ENCODE measurements around the gene GAS2L2. TPM values are rescaled to one million over a fixed set of nuclear protein-coding genes. Genes with fewer than 3 reads are reported as not detected.

The GAS2L2 gene
- total RNA-seq, 1 experiment from 2014 or later, result 0.15 TPM

DNA sequence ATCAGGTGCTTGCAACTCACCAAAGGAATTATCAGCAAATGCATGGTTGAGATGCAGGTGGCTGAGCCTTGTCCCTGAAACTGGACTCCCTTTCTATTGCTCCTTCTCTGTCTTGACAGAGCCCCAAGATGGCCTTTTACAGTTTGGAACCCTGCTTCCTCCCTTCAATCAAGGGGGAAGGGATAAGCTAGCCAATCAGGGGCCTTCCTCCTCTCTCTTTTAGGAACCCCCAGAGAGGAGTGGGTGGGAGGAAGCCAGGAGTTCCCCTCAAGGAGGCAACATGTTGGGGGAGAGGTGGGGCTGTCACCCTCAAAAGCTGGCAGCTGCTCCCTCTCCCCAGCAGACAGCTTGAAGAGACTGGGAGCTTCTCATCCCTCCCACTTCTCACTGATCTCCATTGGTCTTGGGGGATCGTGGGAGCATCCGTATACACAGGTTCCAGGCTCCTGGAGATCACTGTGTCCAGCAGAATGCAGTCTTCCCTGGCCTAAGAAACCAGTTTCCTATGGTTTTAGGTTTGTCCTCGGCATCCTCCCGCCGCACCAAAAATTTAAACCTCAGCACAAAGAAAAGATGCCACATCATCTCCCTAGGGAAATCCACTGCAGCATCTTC lies 14.4 kb downstream of the GAS2L2 start:
- Mint-ChIP-seq H3K27ac (no peak overlapping the region), H3K4me1 (peaks cover 4% of the 10 kb centered on the region), H3K9me3 (no peaks in the 10 kb centered on the region), H3K27me3 (ENCODE audit: low read depth) (peaks cover 49% of the 10 kb centered on the region), H3K4me3 (no peak overlapping the region), H3K36me3 (peaks cover 8% of the 10 kb centered on the region; the same call in 1 of the 2 replicates)
- ATAC-seq (no peak), DNase-seq (ENCODE audit: low spot score) (no peak)
- TF ChIP-seq CBFB (CRISPR knock-in tag; IDR thresholded peaks at IDR 0.05; ENCODE audit: low read depth), result no peak
- TF ChIP-seq GABPB1 (CRISPR knock-in tag; IDR thresholded peaks at IDR 0.05), result no peak
- TF ChIP-seq RORB (CRISPR knock-in tag; IDR thresholded peaks at IDR 0.05), result no peak
- TF ChIP-seq ETV6 (CRISPR knock-in tag; IDR thresholded peaks at IDR 0.05), result no peak
- TF ChIP-seq, protein P1, sequence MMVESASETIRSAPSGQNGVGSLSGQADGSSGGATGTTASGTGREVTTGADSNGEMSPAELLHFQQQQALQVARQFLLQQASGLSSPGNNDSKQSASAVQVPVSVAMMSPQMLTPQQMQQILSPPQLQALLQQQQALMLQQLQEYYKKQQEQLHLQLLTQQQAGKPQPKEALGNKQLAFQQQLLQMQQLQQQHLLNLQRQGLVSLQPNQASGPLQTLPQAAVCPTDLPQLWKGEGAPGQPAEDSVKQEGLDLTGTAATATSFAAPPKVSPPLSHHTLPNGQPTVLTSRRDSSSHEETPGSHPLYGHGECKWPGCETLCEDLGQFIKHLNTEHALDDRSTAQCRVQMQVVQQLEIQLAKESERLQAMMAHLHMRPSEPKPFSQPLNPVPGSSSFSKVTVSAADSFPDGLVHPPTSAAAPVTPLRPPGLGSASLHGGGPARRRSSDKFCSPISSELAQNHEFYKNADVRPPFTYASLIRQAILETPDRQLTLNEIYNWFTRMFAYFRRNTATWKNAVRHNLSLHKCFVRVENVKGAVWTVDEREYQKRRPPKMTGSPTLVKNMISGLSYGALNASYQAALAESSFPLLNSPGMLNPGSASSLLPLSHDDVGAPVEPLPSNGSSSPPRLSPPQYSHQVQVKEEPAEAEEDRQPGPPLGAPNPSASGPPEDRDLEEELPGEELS (CRISPR knock-in tag; IDR thresholded peaks at IDR 0.05), result no peak
- TF ChIP-seq ZNF317 (CRISPR knock-in tag; IDR thresholded peaks at IDR 0.05; ENCODE audit: borderline replicate concordance, low read depth), result no peak
- TF ChIP-seq, protein P2, sequence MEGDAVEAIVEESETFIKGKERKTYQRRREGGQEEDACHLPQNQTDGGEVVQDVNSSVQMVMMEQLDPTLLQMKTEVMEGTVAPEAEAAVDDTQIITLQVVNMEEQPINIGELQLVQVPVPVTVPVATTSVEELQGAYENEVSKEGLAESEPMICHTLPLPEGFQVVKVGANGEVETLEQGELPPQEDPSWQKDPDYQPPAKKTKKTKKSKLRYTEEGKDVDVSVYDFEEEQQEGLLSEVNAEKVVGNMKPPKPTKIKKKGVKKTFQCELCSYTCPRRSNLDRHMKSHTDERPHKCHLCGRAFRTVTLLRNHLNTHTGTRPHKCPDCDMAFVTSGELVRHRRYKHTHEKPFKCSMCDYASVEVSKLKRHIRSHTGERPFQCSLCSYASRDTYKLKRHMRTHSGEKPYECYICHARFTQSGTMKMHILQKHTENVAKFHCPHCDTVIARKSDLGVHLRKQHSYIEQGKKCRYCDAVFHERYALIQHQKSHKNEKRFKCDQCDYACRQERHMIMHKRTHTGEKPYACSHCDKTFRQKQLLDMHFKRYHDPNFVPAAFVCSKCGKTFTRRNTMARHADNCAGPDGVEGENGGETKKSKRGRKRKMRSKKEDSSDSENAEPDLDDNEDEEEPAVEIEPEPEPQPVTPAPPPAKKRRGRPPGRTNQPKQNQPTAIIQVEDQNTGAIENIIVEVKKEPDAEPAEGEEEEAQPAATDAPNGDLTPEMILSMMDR (IDR thresholded peaks at IDR 0.05), result no peak
- TF ChIP-seq, protein P3, sequence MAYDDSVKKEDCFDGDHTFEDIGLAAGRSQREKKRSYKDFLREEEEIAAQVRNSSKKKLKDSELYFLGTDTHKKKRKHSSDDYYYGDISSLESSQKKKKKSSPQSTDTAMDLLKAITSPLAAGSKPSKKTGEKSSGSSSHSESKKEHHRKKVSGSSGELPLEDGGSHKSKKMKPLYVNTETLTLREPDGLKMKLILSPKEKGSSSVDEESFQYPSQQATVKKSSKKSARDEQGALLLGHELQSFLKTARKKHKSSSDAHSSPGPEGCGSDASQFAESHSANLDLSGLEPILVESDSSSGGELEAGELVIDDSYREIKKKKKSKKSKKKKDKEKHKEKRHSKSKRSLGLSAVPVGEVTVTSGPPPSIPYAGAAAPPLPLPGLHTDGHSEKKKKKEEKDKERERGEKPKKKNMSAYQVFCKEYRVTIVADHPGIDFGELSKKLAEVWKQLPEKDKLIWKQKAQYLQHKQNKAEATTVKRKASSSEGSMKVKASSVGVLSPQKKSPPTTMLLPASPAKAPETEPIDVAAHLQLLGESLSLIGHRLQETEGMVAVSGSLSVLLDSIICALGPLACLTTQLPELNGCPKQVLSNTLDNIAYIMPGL (CRISPR knock-in tag; IDR thresholded peaks at IDR 0.05), result no peak
- TF ChIP-seq, protein P4, sequence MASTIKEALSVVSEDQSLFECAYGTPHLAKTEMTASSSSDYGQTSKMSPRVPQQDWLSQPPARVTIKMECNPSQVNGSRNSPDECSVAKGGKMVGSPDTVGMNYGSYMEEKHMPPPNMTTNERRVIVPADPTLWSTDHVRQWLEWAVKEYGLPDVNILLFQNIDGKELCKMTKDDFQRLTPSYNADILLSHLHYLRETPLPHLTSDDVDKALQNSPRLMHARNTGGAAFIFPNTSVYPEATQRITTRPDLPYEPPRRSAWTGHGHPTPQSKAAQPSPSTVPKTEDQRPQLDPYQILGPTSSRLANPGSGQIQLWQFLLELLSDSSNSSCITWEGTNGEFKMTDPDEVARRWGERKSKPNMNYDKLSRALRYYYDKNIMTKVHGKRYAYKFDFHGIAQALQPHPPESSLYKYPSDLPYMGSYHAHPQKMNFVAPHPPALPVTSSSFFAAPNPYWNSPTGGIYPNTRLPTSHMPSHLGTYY (CRISPR knock-in tag; IDR thresholded peaks at IDR 0.05), result no peak
- no peak for TF ChIP-seq SP1 (CRISPR knock-in tag; conservative IDR thresholded peaks at IDR 0.05)
- no peak for TF ChIP-seq RELA (CRISPR knock-in tag; IDR thresholded peaks at IDR 0.05; ENCODE audit: borderline replicate concordance)
- TF ChIP-seq IRF2 (CRISPR knock-in tag; IDR thresholded peaks at IDR 0.05; ENCODE audit: borderline replicate concordance, low read depth), result no peak
- TF ChIP-seq NR1H2 (CRISPR knock-in tag; IDR thresholded peaks at IDR 0.05), result no peak
- no peak for TF ChIP-seq SMAD3 (CRISPR knock-in tag; IDR thresholded peaks at IDR 0.05; ENCODE audit: borderline replicate concordance)
- no peak for TF ChIP-seq HMGA2 (CRISPR knock-in tag; IDR thresholded peaks at IDR 0.05)
- TF ChIP-seq, protein P5, sequence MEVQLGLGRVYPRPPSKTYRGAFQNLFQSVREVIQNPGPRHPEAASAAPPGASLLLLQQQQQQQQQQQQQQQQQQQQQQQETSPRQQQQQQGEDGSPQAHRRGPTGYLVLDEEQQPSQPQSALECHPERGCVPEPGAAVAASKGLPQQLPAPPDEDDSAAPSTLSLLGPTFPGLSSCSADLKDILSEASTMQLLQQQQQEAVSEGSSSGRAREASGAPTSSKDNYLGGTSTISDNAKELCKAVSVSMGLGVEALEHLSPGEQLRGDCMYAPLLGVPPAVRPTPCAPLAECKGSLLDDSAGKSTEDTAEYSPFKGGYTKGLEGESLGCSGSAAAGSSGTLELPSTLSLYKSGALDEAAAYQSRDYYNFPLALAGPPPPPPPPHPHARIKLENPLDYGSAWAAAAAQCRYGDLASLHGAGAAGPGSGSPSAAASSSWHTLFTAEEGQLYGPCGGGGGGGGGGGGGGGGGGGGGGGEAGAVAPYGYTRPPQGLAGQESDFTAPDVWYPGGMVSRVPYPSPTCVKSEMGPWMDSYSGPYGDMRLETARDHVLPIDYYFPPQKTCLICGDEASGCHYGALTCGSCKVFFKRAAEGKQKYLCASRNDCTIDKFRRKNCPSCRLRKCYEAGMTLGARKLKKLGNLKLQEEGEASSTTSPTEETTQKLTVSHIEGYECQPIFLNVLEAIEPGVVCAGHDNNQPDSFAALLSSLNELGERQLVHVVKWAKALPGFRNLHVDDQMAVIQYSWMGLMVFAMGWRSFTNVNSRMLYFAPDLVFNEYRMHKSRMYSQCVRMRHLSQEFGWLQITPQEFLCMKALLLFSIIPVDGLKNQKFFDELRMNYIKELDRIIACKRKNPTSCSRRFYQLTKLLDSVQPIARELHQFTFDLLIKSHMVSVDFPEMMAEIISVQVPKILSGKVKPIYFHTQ (CRISPR knock-in tag; IDR thresholded peaks at IDR 0.05), result no peak
- TF ChIP-seq, protein P6, sequence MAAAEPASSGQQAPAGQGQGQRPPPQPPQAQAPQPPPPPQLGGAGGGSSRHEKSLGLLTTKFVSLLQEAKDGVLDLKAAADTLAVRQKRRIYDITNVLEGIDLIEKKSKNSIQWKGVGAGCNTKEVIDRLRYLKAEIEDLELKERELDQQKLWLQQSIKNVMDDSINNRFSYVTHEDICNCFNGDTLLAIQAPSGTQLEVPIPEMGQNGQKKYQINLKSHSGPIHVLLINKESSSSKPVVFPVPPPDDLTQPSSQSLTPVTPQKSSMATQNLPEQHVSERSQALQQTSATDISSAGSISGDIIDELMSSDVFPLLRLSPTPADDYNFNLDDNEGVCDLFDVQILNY (CRISPR knock-in tag; IDR thresholded peaks at IDR 0.05), result no peak
- TF ChIP-seq, protein P7, sequence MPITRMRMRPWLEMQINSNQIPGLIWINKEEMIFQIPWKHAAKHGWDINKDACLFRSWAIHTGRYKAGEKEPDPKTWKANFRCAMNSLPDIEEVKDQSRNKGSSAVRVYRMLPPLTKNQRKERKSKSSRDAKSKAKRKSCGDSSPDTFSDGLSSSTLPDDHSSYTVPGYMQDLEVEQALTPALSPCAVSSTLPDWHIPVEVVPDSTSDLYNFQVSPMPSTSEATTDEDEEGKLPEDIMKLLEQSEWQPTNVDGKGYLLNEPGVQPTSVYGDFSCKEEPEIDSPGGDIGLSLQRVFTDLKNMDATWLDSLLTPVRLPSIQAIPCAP (CRISPR knock-in tag; IDR thresholded peaks at IDR 0.05), result no peak
- TF ChIP-seq ESRRA (CRISPR knock-in tag; IDR thresholded peaks at IDR 0.05; ENCODE audit: borderline replicate concordance), result no peak
- no peak for TF ChIP-seq GTF2I (CRISPR knock-in tag; conservative IDR thresholded peaks at IDR 0.05)
- ChIA-PET CTCF (interaction anchor here (1.0 kb wide), 1 partner anchor 12 kb away, joined by 3 read pairs; no protein-coding TSS in a partner anchor), POLR2A (interaction anchor here (1.2 kb wide), 1 partner anchor 7 kb away, joined by 3 read pairs; the partner anchor contains the start of gene RASL10B)
